GM23248 (cell line): Measurements from ENCODE around the gene ASPRV1.

ENCODE experiments used
- EZH2 ChIP-seq: fragments of 200-600 bp; sonication (generic); IDR thresholded peaks from 2 replicates; pipeline ENCODE4 v1.6.1; 2018; ENCODE audit warnings: antibody characterized with exemption, mild to moderate bottlenecking; ENCODE audit not compliant: insufficient read depth, poor library complexity, severe bottlenecking
- EZH2phosphoT487 ChIP-seq: fragments of 200-600 bp; sonication (generic); IDR thresholded peaks from 2 replicates; pipeline ENCODE4 v1.6.1; 2018; ENCODE audit warnings: antibody characterized with exemption, moderate library complexity, mild to moderate bottlenecking, low read depth; ENCODE audit not compliant: insufficient read depth

DNA sequence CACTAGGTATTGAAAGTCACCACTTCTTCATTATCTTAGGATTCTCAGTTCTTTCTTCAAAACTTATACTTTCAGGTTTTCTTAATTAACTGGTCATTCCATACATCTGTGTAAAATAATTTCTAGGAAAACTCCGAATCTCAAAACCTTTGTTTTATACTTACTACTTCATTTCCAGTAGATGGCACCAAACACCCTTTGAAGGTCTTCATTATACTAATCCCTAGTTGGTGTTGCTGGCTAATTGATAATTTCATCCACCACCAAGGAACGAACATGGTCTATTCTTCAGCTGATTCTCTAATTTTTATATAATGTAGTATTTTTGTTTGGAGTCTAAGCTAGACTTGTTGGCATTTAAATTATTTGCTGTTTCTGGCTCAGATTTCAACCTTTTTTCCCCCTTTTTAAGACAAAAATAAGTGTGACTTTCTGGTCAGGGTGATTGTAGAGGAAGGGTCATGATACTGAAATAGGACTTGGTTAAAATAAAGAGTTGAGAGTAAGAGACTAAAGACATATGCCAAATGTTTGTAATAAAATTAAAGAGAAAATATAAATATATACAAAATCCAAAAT is 49.4 kb downstream of the ASPRV1 start:
- TF ChIP-seq EZH2 (no peak), EZH2phosphoT487 (no peak)
